SU-DHL-6 (cell line): Measurements from ENCODE around the gene SERP1.

Experiments
- CTCF ChIP-seq: fragments of 200-600 bp; sonication (generic); IDR thresholded peaks from one replicate; pipeline ENCODE4 v1.5.1; 2017; ENCODE audit warnings: antibody characterized with exemption, mild to moderate bottlenecking, low read length, moderate library complexity; ENCODE audit not compliant: insufficient read depth, poor library complexity, severe bottlenecking
- EZH2phosphoT487 ChIP-seq: fragments of 200-600 bp; sonication (generic), shearing (Covaris generic); conservative IDR thresholded peaks from 2 replicates; pipeline ENCODE4 v1.6.1; 2018; ENCODE audit warnings: mild to moderate bottlenecking, antibody characterized with exemption, low read length, moderate library complexity, mixed read lengths

GRCh38 chr3:150582620-150583019 is 36.3 kb upstream of the SERP1 start:
- no peak for TF ChIP-seq CTCF
- TF ChIP-seq EZH2phosphoT487: no peak
